ENCODE measurements around the gene ELOVL6.
A peak's percentile ranks its signal among the peaks of the same experiment; 100 is the strongest.

ELOVL6 gene

DNA sequence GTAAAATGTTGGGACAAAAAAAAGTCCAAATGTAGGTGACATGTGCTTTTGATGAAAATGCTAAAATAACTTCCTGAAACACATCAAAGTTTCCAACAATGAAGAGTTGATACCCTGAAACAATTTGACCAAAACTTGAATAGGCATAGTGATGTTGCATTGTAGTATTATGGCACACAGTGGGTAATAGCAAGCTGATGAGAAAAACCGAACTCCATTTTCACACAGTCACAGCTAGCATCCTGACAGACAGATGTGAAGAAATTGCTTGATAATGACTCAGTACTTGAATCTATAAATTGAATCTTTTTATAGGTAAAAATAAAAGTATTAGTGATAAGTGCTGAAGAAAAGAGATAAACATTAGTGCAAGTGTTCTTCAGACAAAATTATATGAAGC lies 122.5 kb downstream of the ELOVL6 start:
- DNase-seq (no peak), ATAC-seq (no peak)
- H3K9me3 Mint-ChIP-seq: peaks cover 8% of the 10 kb centered on the region
- H3K27ac Mint-ChIP-seq: no peak overlapping the region
- no peak overlapping the region for H3K4me3 Mint-ChIP-seq
- peaks cover 2% of the 10 kb centered on the region for H3K4me1 Mint-ChIP-seq
- peaks cover 1% of the 10 kb centered on the region for H3K36me3 Mint-ChIP-seq (ENCODE audit: low read depth)
- H3K27me3 Mint-ChIP-seq: no peaks in the 10 kb centered on the region

- Mint-ChIP-seq H3K9me3 (peaks cover 8% of the 10 kb centered on the region), H3K27ac (no peak overlapping the region), H3K4me1 (peaks cover 2% of the 10 kb centered on the region), H3K27me3 (no peaks in the 10 kb centered on the region), H3K36me3 (ENCODE audit: low read depth) (peaks cover 1% of the 10 kb centered on the region), H3K4me3 (no peak overlapping the region)
- DNase-seq: no peak
- no peak for ATAC-seq
Observed at GRCh38 chr4:110075083-110075738, 123.2 kb downstream of the ELOVL6 start.

GRCh38 chr4:110074570-110074969 lies 123.8 kb downstream of the ELOVL6 start:
- Mint-ChIP-seq H3K27me3 (no peaks in the 10 kb centered on the region), H3K36me3 (ENCODE audit: low read depth) (peaks cover 1% of the 10 kb centered on the region), H3K4me1 (peaks cover 2% of the 10 kb centered on the region), H3K27ac (no peak overlapping the region), H3K9me3 (peaks cover 8% of the 10 kb centered on the region), H3K4me3 (no peak overlapping the region)
- no peak for DNase-seq
- no peak for ATAC-seq

GRCh38 chr4:110073053-110073845 lies 125.2 kb downstream of the ELOVL6 start:
- peaks cover 2% of the 10 kb centered on the region for H3K4me1 Mint-ChIP-seq
- DNase-seq: no peak
- peaks cover 8% of the 10 kb centered on the region for H3K9me3 Mint-ChIP-seq
- no peak for ATAC-seq
- peaks cover 1% of the 10 kb centered on the region for H3K36me3 Mint-ChIP-seq (ENCODE audit: low read depth)
- H3K4me3 Mint-ChIP-seq: no peak overlapping the region
- no peaks in the 10 kb centered on the region for H3K27me3 Mint-ChIP-seq
- H3K27ac Mint-ChIP-seq: no peak overlapping the region

DNA sequence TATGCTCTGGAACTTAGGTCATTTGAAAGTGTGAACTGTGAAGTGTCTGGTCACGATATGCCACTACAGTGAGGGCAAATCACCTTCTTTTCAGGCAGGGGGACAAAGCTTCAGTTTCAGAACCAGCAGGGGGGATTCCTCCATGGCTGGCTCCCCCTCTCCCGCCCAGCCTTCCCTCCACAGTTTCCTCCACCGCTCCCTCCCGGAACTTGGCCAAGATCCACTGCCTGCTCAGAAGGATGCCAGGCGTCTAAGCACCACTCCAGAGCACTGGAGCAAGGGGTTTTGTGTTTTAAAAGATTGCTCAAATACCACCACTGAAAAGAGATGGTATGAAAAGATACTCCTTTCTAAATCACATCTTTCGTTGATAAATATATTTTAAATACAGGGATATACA lies 126.9 kb downstream of the ELOVL6 start:
- DNase-seq (no peak), ATAC-seq (no peak)
- H3K36me3 Mint-ChIP-seq (ENCODE audit: low read depth): no peaks in the 10 kb centered on the region
- no peaks in the 10 kb centered on the region for H3K27me3 Mint-ChIP-seq
- H3K9me3 Mint-ChIP-seq: no peaks in the 10 kb centered on the region
- H3K4me1 Mint-ChIP-seq: peaks cover 2% of the 10 kb centered on the region
- H3K27ac Mint-ChIP-seq: no peak overlapping the region
- H3K4me3 Mint-ChIP-seq: no peak overlapping the region

- no peaks in the 10 kb centered on the region for H3K27me3 Mint-ChIP-seq
- no peak for ATAC-seq
- H3K9me3 Mint-ChIP-seq: no peaks in the 10 kb centered on the region
- H3K27ac Mint-ChIP-seq: no peak overlapping the region
- DNase-seq: no peak
- no peaks in the 10 kb centered on the region for H3K36me3 Mint-ChIP-seq (ENCODE audit: low read depth)
- no peaks in the 10 kb centered on the region for H3K4me1 Mint-ChIP-seq
- H3K4me3 Mint-ChIP-seq: no peak overlapping the region
Observed at GRCh38 chr4:110068248-110068647, 130.2 kb downstream of the ELOVL6 start.

DNA sequence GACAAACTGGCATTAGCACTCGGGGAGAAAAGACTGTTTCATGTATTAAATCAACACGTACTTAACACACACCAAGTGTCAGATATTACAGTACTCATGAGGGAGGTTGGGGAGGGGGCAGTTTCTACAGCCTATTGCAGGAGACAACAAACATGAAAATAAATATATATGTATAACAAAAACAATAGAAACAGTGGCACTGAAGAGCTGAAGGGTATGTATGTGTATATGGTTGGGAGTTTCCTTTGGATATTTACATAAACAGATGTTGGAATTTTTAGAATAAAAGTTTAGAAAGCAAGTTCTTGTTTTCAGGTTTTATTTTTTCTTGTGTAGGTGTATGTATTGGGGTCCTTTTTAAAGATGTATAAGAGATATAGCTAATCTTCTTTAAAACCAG lies 133.5 kb downstream of the ELOVL6 start:
- Mint-ChIP-seq H3K9me3 (no peaks in the 10 kb centered on the region), H3K36me3 (ENCODE audit: low read depth) (no peaks in the 10 kb centered on the region), H3K27me3 (no peaks in the 10 kb centered on the region), H3K27ac (no peak overlapping the region), H3K4me1 (peaks cover 13% of the 10 kb centered on the region), H3K4me3 (no peak overlapping the region)
- no peak for ATAC-seq
- no peak for DNase-seq

DNA sequence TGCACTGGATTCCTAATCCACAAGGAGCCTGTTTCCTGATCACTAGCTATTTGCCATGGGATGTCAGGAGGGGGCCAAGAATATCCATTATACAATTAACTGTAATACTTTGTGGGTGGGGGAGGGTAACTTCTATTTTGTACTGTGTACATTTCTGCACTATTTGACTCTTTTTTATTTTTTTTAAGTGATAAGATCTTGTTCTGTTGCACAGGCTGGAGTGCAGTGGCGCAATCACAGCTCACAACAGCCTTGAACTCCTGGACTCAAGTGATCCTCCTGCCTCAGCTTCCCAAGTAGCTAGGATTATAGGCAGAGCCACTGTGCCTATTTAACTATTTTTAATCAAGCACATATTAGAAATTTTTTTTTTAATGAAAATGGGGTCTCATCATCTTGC lies 134.1 kb downstream of the ELOVL6 start:
- no peaks in the 10 kb centered on the region for H3K36me3 Mint-ChIP-seq (ENCODE audit: low read depth)
- no peak overlapping the region for H3K4me3 Mint-ChIP-seq
- peaks cover 20% of the 10 kb centered on the region for H3K4me1 Mint-ChIP-seq
- ATAC-seq: no peak
- no peaks in the 10 kb centered on the region for H3K27me3 Mint-ChIP-seq
- no peak overlapping the region for H3K27ac Mint-ChIP-seq
- no peak for DNase-seq
- H3K9me3 Mint-ChIP-seq: no peaks in the 10 kb centered on the region

GRCh38 chr4:110062166-110062565 lies 136.2 kb downstream of the ELOVL6 start:
- H3K27ac Mint-ChIP-seq: no peak overlapping the region
- H3K36me3 Mint-ChIP-seq (ENCODE audit: low read depth): no peaks in the 10 kb centered on the region
- no peak overlapping the region for H3K4me3 Mint-ChIP-seq
- peaks cover 25% of the 10 kb centered on the region for H3K4me1 Mint-ChIP-seq
- H3K9me3 Mint-ChIP-seq: no peaks in the 10 kb centered on the region
- DNase-seq (no peak), ATAC-seq (no peak)
- no peaks in the 10 kb centered on the region for H3K27me3 Mint-ChIP-seq

DNA sequence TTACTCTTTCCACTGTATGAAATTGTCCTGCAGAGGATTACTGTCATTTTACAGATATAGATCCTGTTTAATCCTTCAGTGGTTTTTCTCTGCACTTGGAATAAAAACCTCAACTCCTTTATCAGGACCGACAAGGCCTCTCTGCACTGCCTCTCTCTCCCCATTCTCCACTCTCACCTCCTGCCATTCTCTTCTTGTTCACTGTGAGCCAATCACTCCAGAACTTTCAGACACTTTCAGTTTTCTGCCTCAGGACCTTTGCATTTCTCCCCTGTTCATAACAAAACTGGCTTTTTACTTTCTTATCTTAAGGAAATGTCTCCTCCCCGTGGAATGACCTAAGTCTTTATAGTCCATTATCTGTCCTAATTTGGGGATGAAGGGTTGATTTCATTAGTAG lies 137.3 kb downstream of the ELOVL6 start:
- no peaks in the 10 kb centered on the region for H3K36me3 Mint-ChIP-seq (ENCODE audit: low read depth)
- ATAC-seq (no peak), DNase-seq (no peak)
- H3K4me1 Mint-ChIP-seq: peaks cover 25% of the 10 kb centered on the region
- peak overlapping the region; percentile 26 for H3K27ac Mint-ChIP-seq
- H3K9me3 Mint-ChIP-seq: no peaks in the 10 kb centered on the region
- H3K4me3 Mint-ChIP-seq: peak overlapping the region; percentile 3
- no peaks in the 10 kb centered on the region for H3K27me3 Mint-ChIP-seq

DNA sequence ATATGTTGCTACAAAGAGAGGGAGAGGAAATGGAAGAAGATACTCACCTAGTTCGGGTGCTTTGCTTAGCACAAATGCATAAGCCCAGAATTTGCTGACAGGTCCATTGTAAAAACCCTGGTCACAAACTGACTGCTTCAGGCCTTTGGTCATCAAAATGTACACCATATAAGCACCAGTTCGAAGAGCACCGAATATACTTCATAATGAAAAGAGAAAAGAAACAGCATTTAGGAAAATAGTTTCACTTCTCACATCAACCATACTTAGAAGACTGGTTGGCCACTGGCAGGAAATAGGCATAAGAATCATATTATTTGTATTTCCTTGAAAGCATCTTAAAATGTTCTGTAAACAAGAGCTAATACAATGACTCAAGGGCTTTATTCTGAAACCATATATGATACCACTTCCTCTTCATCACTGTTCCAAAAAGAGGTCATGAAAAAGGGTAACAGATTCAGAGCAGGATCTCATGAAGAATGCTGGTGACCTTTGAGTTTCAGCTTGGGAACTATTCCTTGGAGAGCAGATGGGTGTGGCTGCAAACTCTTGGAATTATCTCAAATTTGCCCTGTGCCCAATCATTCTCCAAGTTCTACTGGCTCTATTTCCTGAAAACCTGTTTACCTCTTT lies 138.7 kb downstream of the ELOVL6 start:
- ATAC-seq (peak; percentile 59), DNase-seq (no peak)
- Mint-ChIP-seq H3K4me1 (peaks cover 35% of the 10 kb centered on the region), H3K27ac (peak overlapping the region; percentile 37), H3K9me3 (no peaks in the 10 kb centered on the region), H3K4me3 (peak overlapping the region; percentile 48), H3K36me3 (ENCODE audit: low read depth) (no peaks in the 10 kb centered on the region), H3K27me3 (no peaks in the 10 kb centered on the region)

DNA sequence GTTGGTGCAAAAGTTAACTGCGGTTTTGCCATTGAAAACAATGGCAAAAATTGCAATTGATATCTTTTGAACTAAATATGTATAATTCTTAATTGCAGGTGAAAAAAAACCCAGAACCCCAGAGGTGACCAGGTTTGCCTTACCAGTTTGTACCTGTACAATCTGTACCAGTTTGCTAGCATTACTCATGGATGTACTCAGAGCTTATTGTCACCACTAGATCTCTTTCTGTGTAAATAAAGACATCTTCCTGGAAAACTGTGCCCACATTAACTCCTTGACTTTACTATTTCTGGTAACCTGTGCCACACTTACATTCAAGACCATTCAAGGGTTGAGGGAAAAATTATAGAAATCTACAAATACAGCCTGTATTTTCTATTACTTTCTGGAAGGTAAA lies 139.7 kb downstream of the ELOVL6 start:
- ATAC-seq (no peak), DNase-seq (no peak)
- peaks cover 2% of the 10 kb centered on the region for H3K36me3 Mint-ChIP-seq (ENCODE audit: low read depth)
- H3K9me3 Mint-ChIP-seq: no peaks in the 10 kb centered on the region
- peaks cover 35% of the 10 kb centered on the region for H3K4me1 Mint-ChIP-seq
- H3K27me3 Mint-ChIP-seq: no peaks in the 10 kb centered on the region
- H3K27ac Mint-ChIP-seq: no peak overlapping the region
- no peak overlapping the region for H3K4me3 Mint-ChIP-seq

- Mint-ChIP-seq H3K4me1 (peaks cover 25% of the 10 kb centered on the region), H3K9me3 (no peaks in the 10 kb centered on the region), H3K27ac (peak overlapping the region; percentile 49), H3K27me3 (no peaks in the 10 kb centered on the region), H3K36me3 (ENCODE audit: low read depth) (peaks cover 2% of the 10 kb centered on the region), H3K4me3 (no peak overlapping the region)
- no peak for DNase-seq
- peak; percentile 72 for ATAC-seq
Observed at GRCh38 chr4:110055158-110055768, 143.2 kb downstream of the ELOVL6 start.

DNA sequence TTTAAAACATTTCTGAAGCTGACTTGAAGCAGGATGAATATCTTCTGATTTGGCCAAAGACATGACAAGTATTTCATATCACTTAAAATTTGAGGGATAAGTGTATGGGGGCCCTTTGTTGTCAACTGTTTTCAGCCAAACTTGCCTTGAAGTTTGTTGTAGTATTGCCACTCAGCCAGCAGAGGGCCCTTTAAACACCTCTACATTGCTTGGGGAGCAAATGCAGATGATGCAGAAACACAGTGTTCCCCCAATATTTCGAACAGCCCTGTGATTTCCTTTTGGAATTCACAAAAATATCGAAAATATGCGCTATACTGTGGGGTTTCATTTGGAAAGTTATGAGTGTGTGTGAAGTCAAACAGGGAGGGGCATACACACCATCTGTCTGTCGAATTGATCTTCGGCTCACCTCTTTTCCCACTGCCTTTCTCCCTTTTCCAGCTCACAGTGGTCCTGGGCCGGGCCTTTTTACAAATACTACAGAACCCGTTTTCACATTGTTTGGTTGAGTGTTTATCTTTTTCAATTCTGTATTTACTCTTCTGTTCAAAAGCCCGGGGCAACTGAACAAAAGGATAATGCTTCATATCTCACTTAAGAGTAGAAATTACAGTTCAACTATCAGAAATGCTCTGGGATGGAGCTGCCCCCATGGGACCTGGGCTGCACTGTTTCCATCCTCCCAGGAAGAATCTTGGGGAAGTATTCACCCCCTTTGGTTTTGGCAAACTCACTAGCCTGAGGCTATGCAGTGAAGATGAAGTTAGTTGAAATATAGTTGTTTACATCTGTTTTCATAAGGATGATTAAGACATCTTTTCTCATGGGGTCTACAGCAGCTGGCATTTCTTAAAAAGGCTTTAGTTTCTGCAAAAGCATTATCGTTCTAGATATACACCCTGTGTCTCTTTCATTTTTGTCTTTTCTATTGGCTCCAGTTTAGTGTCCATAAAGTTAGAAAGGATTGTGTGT lies 148.2 kb downstream of the ELOVL6 start:
- Mint-ChIP-seq H3K27ac (no peak overlapping the region), H3K9me3 (no peaks in the 10 kb centered on the region), H3K36me3 (ENCODE audit: low read depth) (peaks cover 2% of the 10 kb centered on the region), H3K4me1 (peaks cover 5% of the 10 kb centered on the region), H3K4me3 (no peak overlapping the region), H3K27me3 (no peaks in the 10 kb centered on the region)
- ATAC-seq: no peak
- peak; percentile 49 for DNase-seq

All from activated naive CD8-positive, alpha-beta T cell treated with anti-CD3 and anti-CD28 coated beads, Interleukin-2, amount 50 U/mL, for 24 hours (primary cell).